CD4-positive, alpha-beta T cell treated with Interleukin-12 subunit alpha and Interleukin-12 subunit beta, for 1 hour (primary cell): ENCODE measurements around the gene SLC9B2.
A peak's percentile ranks its signal among the peaks of the same experiment; 100 is the strongest.

Experiments
- DNase-seq: peaks from one replicate; pipeline ENCODE4 v3.0.0-alpha.2; 2020

SLC9B2 gene

GRCh38 chr4:103076747-103077347 is at the start of gene SLC9B2:
Gene SLC9B2, minus strand, starts transcription at chr4:103076761. Its CDS starts 9,211 bp downstream, at chr4:103067550.
- no peak for DNase-seq

GRCh38 chr4:103126126-103126525 is 49.6 kb upstream of the SLC9B2 start:
- no peak for DNase-seq

- no peak for DNase-seq
Measured at GRCh38 chr4:103123114-103123513, 46.6 kb upstream of the SLC9B2 start.

GRCh38 chr4:103118166-103118565 is 41.6 kb upstream of the SLC9B2 start:
- no peak for DNase-seq

- DNase-seq, result no peak
Measured at GRCh38 chr4:103111598-103111997, 35.0 kb upstream of the SLC9B2 start.

- no peak for DNase-seq
Measured at GRCh38 chr4:103108542-103108941, 32.0 kb upstream of the SLC9B2 start.

GRCh38 chr4:103105558-103106356 is 29.2 kb upstream of the SLC9B2 start:
- DNase-seq, result no peak

GRCh38 chr4:103104886-103105285 is 28.3 kb upstream of the SLC9B2 start:
- DNase-seq, result no peak

GRCh38 chr4:103100691-103101090 is 24.1 kb upstream of the SLC9B2 start:
- DNase-seq, result no peak

GRCh38 chr4:103099691-103100392 is 23.3 kb upstream of the SLC9B2 start, which contains the start of gene BDH2:
Gene BDH2, minus strand, starts transcription at chr4:103099834. Its CDS starts 3,580 bp downstream, at chr4:103096254.
- DNase-seq, result peak; percentile 87

- DNase-seq, result no peak
Measured at GRCh38 chr4:103098756-103099440, 22.3 kb upstream of the SLC9B2 start.

GRCh38 chr4:103098341-103098740 is 21.8 kb upstream of the SLC9B2 start:
- no peak for DNase-seq

- DNase-seq, result no peak
Measured at GRCh38 chr4:103097112-103097511, 20.6 kb upstream of the SLC9B2 start.

GRCh38 chr4:103095080-103095479 is 18.5 kb upstream of the SLC9B2 start:
- DNase-seq, result no peak

- no peak for DNase-seq
Measured at GRCh38 chr4:103092245-103092644, 15.7 kb upstream of the SLC9B2 start.

GRCh38 chr4:103091601-103092223 is 15.2 kb upstream of the SLC9B2 start:
- DNase-seq, result peak; percentile 73

- no peak for DNase-seq
Measured at GRCh38 chr4:103089481-103089880, 12.9 kb upstream of the SLC9B2 start.

- DNase-seq, result no peak
Measured at GRCh38 chr4:103086551-103086950, 10.0 kb upstream of the SLC9B2 start.

GRCh38 chr4:103085555-103086196 is 9.1 kb upstream of the SLC9B2 start:
- no peak for DNase-seq

GRCh38 chr4:103079621-103080020 is 3.1 kb upstream of the SLC9B2 start:
- no peak for DNase-seq

- DNase-seq, result peak; percentile 70
Measured at GRCh38 chr4:103075894-103076746, 441 bp downstream of the SLC9B2 start.
